ENCODE measurements around the gene HDAC7. TPM values are rescaled to one million over a fixed set of nuclear protein-coding genes. Genes with fewer than 3 reads are reported as not detected.

The HDAC7 gene
- total RNA-seq, 1 donor from 2014 or later: 67.9 TPM

- Mint-ChIP-seq H3K36me3 (ENCODE audit: unreplicated experiment) (no peaks in the 10 kb centered on the region), H3K4me3 (ENCODE audit: unreplicated experiment) (peak overlapping the region; percentile 20), H3K4me1 (ENCODE audit: low read depth, unreplicated experiment) (peaks cover 11% of the 10 kb centered on the region), H3K27me3 (ENCODE audit: unreplicated experiment) (peaks cover 7% of the 10 kb centered on the region), H3K27ac (ENCODE audit: unreplicated experiment) (no peak overlapping the region), H3K9me3 (ENCODE audit: unreplicated experiment) (peaks cover 5% of the 10 kb centered on the region)
- DNase-seq: no peak
- TF ChIP-seq CTCF (IDR thresholded peaks at IDR 0.05; ENCODE audit: partially characterized antibody, unreplicated experiment): no peak
Measured at GRCh38 chr12:47758584-47758833, 61.2 kb downstream of the HDAC7 start.

GRCh38 chr12:47757840-47758583, 61.7 kb downstream of the HDAC7 start:
- peak overlapping the region; percentile 20 for H3K4me3 Mint-ChIP-seq (ENCODE audit: unreplicated experiment)
- peaks cover 5% of the 10 kb centered on the region for H3K9me3 Mint-ChIP-seq (ENCODE audit: unreplicated experiment)
- peaks cover 7% of the 10 kb centered on the region for H3K27me3 Mint-ChIP-seq (ENCODE audit: unreplicated experiment)
- no peaks in the 10 kb centered on the region for H3K36me3 Mint-ChIP-seq (ENCODE audit: unreplicated experiment)
- no peak for DNase-seq
- H3K27ac Mint-ChIP-seq (ENCODE audit: unreplicated experiment): no peak overlapping the region
- peaks cover 8% of the 10 kb centered on the region for H3K4me1 Mint-ChIP-seq (ENCODE audit: low read depth, unreplicated experiment)
- TF ChIP-seq CTCF (IDR thresholded peaks at IDR 0.05; ENCODE audit: partially characterized antibody, unreplicated experiment): no peak

DNA sequence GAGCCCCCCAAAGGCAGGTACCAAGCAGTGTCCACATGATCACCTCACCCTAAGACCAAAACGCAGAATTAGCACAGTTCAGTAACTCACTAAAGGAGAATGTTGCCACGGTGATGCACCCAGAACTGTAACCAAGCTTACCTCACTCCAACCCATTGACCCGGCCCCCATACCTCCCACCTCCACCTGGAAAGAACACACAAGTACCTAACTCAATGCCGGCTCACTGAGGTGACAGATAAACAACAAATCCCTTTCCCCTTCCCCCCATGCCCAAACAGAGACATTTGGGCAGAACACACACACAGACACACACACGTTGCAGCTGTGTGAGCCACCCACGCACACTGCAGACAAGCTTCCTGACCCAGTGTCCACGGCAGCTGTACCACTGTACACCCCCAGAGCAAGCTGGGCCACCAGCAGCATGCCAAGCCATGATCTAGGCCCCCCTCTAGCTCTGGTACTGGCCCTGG, 62.3 kb downstream of the HDAC7 start:
- Mint-ChIP-seq H3K27ac (ENCODE audit: unreplicated experiment) (no peak overlapping the region), H3K4me1 (ENCODE audit: low read depth, unreplicated experiment) (peaks cover 2% of the 10 kb centered on the region), H3K36me3 (ENCODE audit: unreplicated experiment) (no peaks in the 10 kb centered on the region), H3K27me3 (ENCODE audit: unreplicated experiment) (peaks cover 6% of the 10 kb centered on the region), H3K9me3 (ENCODE audit: unreplicated experiment) (peaks cover 5% of the 10 kb centered on the region), H3K4me3 (ENCODE audit: unreplicated experiment) (peak overlapping the region; percentile 14)
- no peak for TF ChIP-seq CTCF (IDR thresholded peaks at IDR 0.05; ENCODE audit: partially characterized antibody, unreplicated experiment)
- DNase-seq: no peak

- peaks cover 4% of the 10 kb centered on the region for H3K9me3 Mint-ChIP-seq (ENCODE audit: unreplicated experiment)
- DNase-seq: no peak
- H3K4me1 Mint-ChIP-seq (ENCODE audit: low read depth, unreplicated experiment): no peaks in the 10 kb centered on the region
- H3K27me3 Mint-ChIP-seq (ENCODE audit: unreplicated experiment): peaks cover 4% of the 10 kb centered on the region
- TF ChIP-seq CTCF (IDR thresholded peaks at IDR 0.05; ENCODE audit: partially characterized antibody, unreplicated experiment): no peak
- no peak overlapping the region for H3K27ac Mint-ChIP-seq (ENCODE audit: unreplicated experiment)
- no peak overlapping the region for H3K4me3 Mint-ChIP-seq (ENCODE audit: unreplicated experiment)
- no peaks in the 10 kb centered on the region for H3K36me3 Mint-ChIP-seq (ENCODE audit: unreplicated experiment)
Measured at GRCh38 chr12:47755655-47756562, 63.8 kb downstream of the HDAC7 start.

DNA sequence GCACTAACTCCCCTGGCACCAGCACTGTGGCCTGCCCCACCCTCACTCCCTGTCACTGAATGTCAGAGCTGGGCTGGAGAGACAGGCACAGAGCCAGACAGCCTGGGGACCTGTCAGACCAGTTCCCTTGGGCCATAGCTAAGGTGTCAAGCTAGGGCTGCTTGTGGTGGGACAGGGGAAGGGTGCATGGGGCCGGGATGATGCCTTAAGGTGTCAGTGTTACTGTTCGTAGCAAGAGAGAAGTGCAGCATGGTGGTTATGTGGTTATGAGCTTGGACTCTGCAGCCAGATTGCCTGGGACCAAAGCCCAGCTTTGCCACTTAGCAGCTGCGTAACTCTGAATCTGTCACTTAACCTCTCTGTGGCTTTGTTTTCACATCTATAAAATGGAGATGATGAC, 64.8 kb downstream of the HDAC7 start:
- no peaks in the 10 kb centered on the region for H3K4me1 Mint-ChIP-seq (ENCODE audit: low read depth, unreplicated experiment)
- H3K27ac Mint-ChIP-seq (ENCODE audit: unreplicated experiment): no peak overlapping the region
- DNase-seq: no peak
- H3K9me3 Mint-ChIP-seq (ENCODE audit: unreplicated experiment): peaks cover 4% of the 10 kb centered on the region
- no peak overlapping the region for H3K4me3 Mint-ChIP-seq (ENCODE audit: unreplicated experiment)
- H3K36me3 Mint-ChIP-seq (ENCODE audit: unreplicated experiment): no peaks in the 10 kb centered on the region
- peaks cover 4% of the 10 kb centered on the region for H3K27me3 Mint-ChIP-seq (ENCODE audit: unreplicated experiment)
- TF ChIP-seq CTCF (IDR thresholded peaks at IDR 0.05; ENCODE audit: partially characterized antibody, unreplicated experiment): no peak

Measured in glutamatergic neuron (in vitro differentiated cells).